Endothelial cell of umbilical vein (primary cell): ENCODE results near the gene APLP2. TPM values are rescaled to one million over a fixed set of nuclear protein-coding genes. Genes with fewer than 3 reads are reported as not detected.

ENCODE experiments used
- BruUV-seq: library from RNA; stranded (reverse); fragments of 400-500 nt; replicated peaks from 2 replicates; lab custom pipeline; 2021; lab: Mats Ljungman, UMichigan
- CTCF ChIA-PET: fragments of 300-600, 350-600 bp; sonication (Branson Sonifier 250); formaldehyde crosslinking; loops from one replicate; lab custom pipeline; 2021; ENCODE audit warnings: antibody characterized with exemption, inconsistent platforms; lab: Charles Lee
- POLR2A ChIA-PET: fragments of 300-600, 350-600 bp; sonication (Branson Sonifier 250); formaldehyde crosslinking; loops from one replicate; lab custom pipeline; 2021; ENCODE audit warnings: antibody characterized with exemption, inconsistent platforms; lab: Charles Lee
- DNase-seq: peaks from one replicate; pipeline ENCODE4 v3.0.0-alpha.2; 2011; ENCODE audit warnings: low read depth, low spot score
- FAIRE-seq: peaks from 2 replicates; lab custom pipeline; 2011; peaks lifted over from hg19 to GRCh38; lab: Jason Lieb, UNC
- H2AFZ ChIP-seq: 2 replicates; pipeline ENCODE4 v1.6.0; 2012; ENCODE audit warnings: low read depth, low read length, control low read depth, inconsistent platforms
- H3K27ac ChIP-seq: 2 replicates; pipeline ENCODE4 v1.5.1; 2011; ENCODE audit warnings: low read depth, mild to moderate bottlenecking, control low read depth, low read length, moderate library complexity; ENCODE audit not compliant: insufficient read depth
- H3K27me3 ChIP-seq, 2 experiments: 2 replicates each; pipeline versions ENCODE4 v1.6.0 to v1.6.1; 2011; ENCODE audit warnings: low read length in 2 of 2, mixed read lengths in 1 of 2; ENCODE audit not compliant: control insufficient read depth in 2 of 2, insufficient read depth in 2 of 2
- H3K36me3 ChIP-seq, 2 experiments: 2 replicates in 1 of 2; 3 replicates in 1 of 2; pipeline ENCODE4 v1.5.1; 2011; ENCODE audit warnings: low read length in 2 of 2, mild to moderate bottlenecking in 1 of 2, moderate library complexity in 1 of 2; ENCODE audit not compliant: control insufficient read depth in 2 of 2, insufficient read depth in 2 of 2; ENCODE audit errors: extremely low read depth in 1 of 2
- H3K4me1 ChIP-seq: 3 replicates; pipeline ENCODE4 v1.5.1; 2011; ENCODE audit warnings: mild to moderate bottlenecking, low read length; ENCODE audit not compliant: control insufficient read depth, insufficient read depth; ENCODE audit errors: extremely low read depth
- H3K4me2 ChIP-seq: 2 replicates; pipeline ENCODE4 v1.6.1; 2011; ENCODE audit warnings: low read length, control low read depth, mixed read lengths; ENCODE audit not compliant: insufficient read depth
- H3K4me3 ChIP-seq, 3 experiments: fragments of 200-600 bp in 1 of 3; sonication (generic), shearing (Covaris generic) in 1 of 3; replicated peaks in 1 of 3; 2 replicates each; pipeline ENCODE4 v1.5.1; 2011 to 2016; ENCODE audit warnings: control low read depth in 3 of 3, low read length in 3 of 3, mild to moderate bottlenecking in 2 of 3, inconsistent platforms in 1 of 3, low read depth in 1 of 3, moderate library complexity in 1 of 3; ENCODE audit not compliant: insufficient read depth in 1 of 3
- H3K79me2 ChIP-seq: 2 replicates; pipeline ENCODE4 v1.6.0; 2012; ENCODE audit warnings: low read length, inconsistent platforms; ENCODE audit not compliant: control insufficient read depth, insufficient read depth
- H3K9ac ChIP-seq: replicated peaks from 2 replicates; pipeline ENCODE3; 2011; ENCODE audit warnings: low read length, control low read depth; ENCODE audit not compliant: insufficient read depth; ENCODE audit errors: extremely low read depth
- H3K9me1 ChIP-seq: replicated peaks from 3 replicates; pipeline ENCODE4 v1.6.0; 2011; ENCODE audit warnings: mild to moderate bottlenecking, low read length; ENCODE audit not compliant: control insufficient read depth, insufficient read depth; ENCODE audit errors: extremely low read depth
- H3K9me3 ChIP-seq: replicated peaks from 2 replicates; pipeline ENCODE4 v1.5.1; 2012; ENCODE audit warnings: low read length, inconsistent platforms; ENCODE audit not compliant: control insufficient read depth, insufficient read depth
- H4K20me1 ChIP-seq: replicated peaks from 2 replicates; pipeline ENCODE3; 2011; ENCODE audit warnings: mild to moderate bottlenecking, low read length; ENCODE audit not compliant: control insufficient read depth, insufficient read depth; ENCODE audit errors: extremely low read depth
- CTCF ChIP-seq, 2 donors: IDR thresholded peaks; 1 replicate in 1 of 2; 2 replicates in 1 of 2; pipeline ENCODE4 v1.5.1; 2011; ENCODE audit warnings: low read length in 2 of 2, mild to moderate bottlenecking in 2 of 2, moderate library complexity in 2 of 2, control low read depth in 1 of 2, inconsistent platforms in 1 of 2, low read depth in 1 of 2; ENCODE audit not compliant: insufficient read depth in 1 of 2; ENCODE audit errors: extremely low read depth in 1 of 2
- EZH2 ChIP-seq: IDR thresholded peaks from 2 replicates; pipeline ENCODE4 v1.6.1; 2012; ENCODE audit warnings: borderline replicate concordance, low read depth, mild to moderate bottlenecking, moderate library complexity, low read length, inconsistent platforms; ENCODE audit not compliant: severe bottlenecking
- FOS ChIP-seq: IDR thresholded peaks from 2 replicates; pipeline ENCODE4 v1.6.1; 2011; ENCODE audit warnings: mild to moderate bottlenecking, low read length, moderate library complexity, borderline replicate concordance; ENCODE audit not compliant: insufficient read depth
- GATA2 ChIP-seq: IDR thresholded peaks from 2 replicates; pipeline ENCODE4 v1.7.0; 2011; ENCODE audit warnings: low read depth, mild to moderate bottlenecking, moderate library complexity, mixed read lengths, low read length; ENCODE audit not compliant: insufficient read length, insufficient read depth
- JUN ChIP-seq: IDR thresholded peaks from 2 replicates; pipeline ENCODE4 v1.6.1; 2011; ENCODE audit warnings: borderline replicate concordance, low read depth; ENCODE audit not compliant: insufficient read length, insufficient read depth
- MAX ChIP-seq: IDR thresholded peaks from 2 replicates; pipeline ENCODE4 v1.6.1; 2011; ENCODE audit not compliant: insufficient read depth, insufficient read length
- MYC ChIP-seq: IDR thresholded peaks from one replicate; pipeline ENCODE4 v1.6.1; 2011; ENCODE audit warnings: mild to moderate bottlenecking, low read depth, low read length
- POLR2A ChIP-seq: IDR thresholded peaks from 2 replicates; pipeline ENCODE4 v1.6.1; 2012; ENCODE audit warnings: low read depth, mild to moderate bottlenecking, control low read depth, low read length
- POLR2AphosphoS5 ChIP-seq: IDR thresholded peaks from 2 replicates; pipeline ENCODE4 v1.6.1; 2012; ENCODE audit warnings: low read depth, mild to moderate bottlenecking, control low read depth, low read length, moderate library complexity; ENCODE audit not compliant: insufficient read depth
- dilution Hi-C: fragments of 300-500 bp; cut with MboI; formaldehyde crosslinking; loops from one replicate; pipeline ENCODE4 v1.15.0; 2019; ENCODE audit warnings: low sequenced_read_pairs; ENCODE audit not compliant: extremely low pct_ligation_motif_present
- intact Hi-C: fragments of 100-400 bp; cut with micrococcal nuclease; formaldehyde crosslinking; loops from one replicate; pipeline ENCODE4 v1.10.0; 2022
- polyA plus RNA-seq, 4 experiments: library from polyadenylated mRNA; depleted of rRNA in 3 of 4; stranded (reverse) in 3 of 4; unstranded in 1 of 4; fragments of >200 nt; gene quantifications; 2 replicates each; pipeline versions ENCODE4 v1.2.1 to v1.2.3, GENCODE V29; 2011 to 2012; ENCODE audit warnings: missing spikeins in 1 of 4
- total RNA-seq: library from RNA; stranded (reverse); gene quantifications from 2 replicates; pipeline ENCODE4 v1.2.3, GENCODE V29; 2021

Gene APLP2
- total and polyA plus RNA-seq, 2 donors (not counting 3 experiments of a cell fraction or from before 2014, with no cell fraction given): 493 to 543 TPM

GRCh38 chr11:130096042-130096441 lies 26.3 kb downstream of the APLP2 start:
- intact Hi-C loops: no loop called here
- Histone ChIP-seq H3K4me2 (no peak overlapping the region), H3K9me3 (no peaks in the 10 kb centered on the region), H3K79me2 (peaks cover 82% of the 10 kb centered on the region), H3K9ac (no peak overlapping the region), H4K20me1 (no peaks in the 10 kb centered on the region), H2AFZ (no peak overlapping the region), H3K9me1 (no peaks in the 10 kb centered on the region), H3K27ac (no peak overlapping the region), H3K4me1 (peaks cover 37% of the 10 kb centered on the region), H3K36me3 (no peaks in the 10 kb centered on the region), H3K4me3 (no peak overlapping the region), H3K27me3 (no peaks in the 10 kb centered on the region)
- ChIA-PET CTCF (interaction anchor here (1.4 kb wide), 1 partner anchor 36 kb away, joined by 5 read pairs; no protein-coding TSS in a partner anchor), POLR2A (no interaction called here)
- DNase-seq: no peak
- BruUV-seq: no TSS peak
- FAIRE-seq: no peak
- TF ChIP-seq MYC: no peak
- TF ChIP-seq CTCF (IDR thresholded peaks at IDR 0.05; ENCODE audit: extremely low read depth in 1 of 2, insufficient read depth in 1 of 2, low read depth in 1 of 2, low read length in 2 of 2): no peak
- TF ChIP-seq EZH2: no peak
- TF ChIP-seq POLR2A: no peak
- no peak for TF ChIP-seq FOS
- TF ChIP-seq JUN: no peak
- TF ChIP-seq POLR2AphosphoS5: no peak
- TF ChIP-seq MAX: no peak
- TF ChIP-seq GATA2: no peak
- dilution Hi-C loops: no loop called here
